Eye (tissue), 1 donor: ENCODE measurements around the gene KCNJ12.
"Not testable (repeated sequence)": the region's sequence is repeated elsewhere in the genome, so short reads cannot be mapped to it uniquely, and the experiment has no call there.

ENCODE experiments used
- DNase-seq: peaks from one replicate; pipeline ENCODE4 v3.0.0-alpha.2; 2015

KCNJ12 gene

DNA sequence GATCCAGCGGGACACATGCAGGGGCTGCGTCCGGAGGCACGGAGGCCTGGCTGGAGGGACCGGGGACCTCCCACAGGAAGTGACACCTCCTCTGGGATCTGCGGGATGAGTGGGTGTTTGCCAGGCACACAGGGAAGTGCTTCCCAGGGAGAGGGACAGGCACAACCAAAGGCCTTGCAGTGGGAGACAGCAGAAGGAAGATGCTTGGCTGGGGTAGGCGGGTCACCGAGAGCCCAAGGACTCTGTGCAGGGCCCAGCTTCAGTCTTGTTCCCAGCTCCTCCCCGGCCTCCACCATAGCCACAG lies 47.0 kb downstream of the KCNJ12 start:
- not testable (repeated sequence) for DNase-seq

- not testable (repeated sequence) for DNase-seq
These were observed 48.5 kb downstream of the KCNJ12 start for GRCh38 chr17:21424697-21425096.

- no peak for DNase-seq
These were observed 49.2 kb downstream of the KCNJ12 start for GRCh38 chr17:21425321-21425720.

GRCh38 chr17:21425736-21426135 lies 49.6 kb downstream of the KCNJ12 start:
- no peak for DNase-seq

- DNase-seq: not testable (repeated sequence)
These were observed 50.1 kb downstream of the KCNJ12 start for GRCh38 chr17:21426246-21426645.

- not testable (repeated sequence) for DNase-seq
These were observed 50.7 kb downstream of the KCNJ12 start for GRCh38 chr17:21426876-21427275.

GRCh38 chr17:21427727-21428126 lies 51.6 kb downstream of the KCNJ12 start:
- not testable (repeated sequence) for DNase-seq

DNA sequence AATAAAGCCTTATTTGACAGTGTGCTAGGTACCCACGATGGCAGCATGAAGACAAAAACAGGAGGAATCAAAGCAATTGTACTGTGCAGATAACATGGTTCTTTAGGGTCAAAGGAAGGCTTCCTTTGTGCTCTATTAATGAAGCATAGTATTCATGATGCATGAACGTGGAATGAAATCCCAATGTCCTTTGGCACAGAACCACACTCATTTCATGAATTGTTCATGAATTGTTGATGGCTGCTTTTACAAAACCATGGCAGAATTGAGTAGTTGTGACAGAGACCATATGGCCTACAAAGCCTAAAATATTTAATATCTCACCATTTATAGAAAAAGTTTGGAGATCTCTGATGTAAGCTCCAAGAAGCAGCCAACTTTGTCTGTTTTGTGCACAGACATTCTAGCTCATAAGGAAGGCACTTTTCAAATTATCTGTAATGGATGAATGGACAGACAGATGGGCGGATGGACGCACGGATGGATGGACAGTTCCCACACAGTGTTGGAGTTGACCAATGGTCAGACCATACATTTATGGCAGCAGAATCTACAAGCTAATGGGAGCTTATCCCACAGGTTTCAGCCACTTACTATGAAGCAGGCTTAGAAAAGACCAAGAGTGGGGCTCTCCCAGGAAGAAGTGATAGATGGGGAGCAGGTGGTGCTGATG lies 52.7 kb downstream of the KCNJ12 start:
- peak; percentile 51 for DNase-seq

DNA sequence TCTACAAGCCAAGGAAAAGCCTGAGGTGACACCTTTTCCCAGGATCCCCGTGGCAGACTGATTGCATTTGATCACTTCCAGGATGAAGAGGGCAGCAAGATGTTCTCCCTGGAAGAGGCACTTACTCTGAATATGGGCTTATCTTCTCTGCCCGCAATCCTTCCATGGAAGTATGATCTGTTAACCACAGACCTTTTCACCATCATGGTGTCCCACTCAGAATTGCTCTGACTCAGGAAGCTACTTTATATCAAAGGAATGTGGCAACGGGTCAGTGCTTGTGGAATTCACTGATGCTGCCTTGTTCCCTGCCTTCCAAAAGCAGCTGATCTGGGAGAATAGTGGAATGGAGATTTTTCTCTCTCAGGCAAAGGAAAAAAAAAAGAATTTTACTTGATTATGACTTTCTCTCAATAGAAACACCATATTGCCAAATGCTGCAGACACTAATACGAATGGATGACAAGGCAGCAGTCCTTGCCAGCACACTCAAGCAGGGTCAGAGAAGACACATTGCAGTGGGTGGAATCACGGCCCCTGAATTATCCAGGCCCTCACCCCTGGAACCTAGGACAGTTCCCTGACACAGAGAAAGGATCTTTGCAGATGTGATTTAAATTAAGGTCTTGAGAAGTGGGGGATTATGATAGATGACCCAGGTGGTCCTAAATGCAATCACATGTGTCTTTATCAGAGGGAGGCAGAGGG lies 53.9 kb downstream of the KCNJ12 start:
- not testable (repeated sequence) for DNase-seq

DNA sequence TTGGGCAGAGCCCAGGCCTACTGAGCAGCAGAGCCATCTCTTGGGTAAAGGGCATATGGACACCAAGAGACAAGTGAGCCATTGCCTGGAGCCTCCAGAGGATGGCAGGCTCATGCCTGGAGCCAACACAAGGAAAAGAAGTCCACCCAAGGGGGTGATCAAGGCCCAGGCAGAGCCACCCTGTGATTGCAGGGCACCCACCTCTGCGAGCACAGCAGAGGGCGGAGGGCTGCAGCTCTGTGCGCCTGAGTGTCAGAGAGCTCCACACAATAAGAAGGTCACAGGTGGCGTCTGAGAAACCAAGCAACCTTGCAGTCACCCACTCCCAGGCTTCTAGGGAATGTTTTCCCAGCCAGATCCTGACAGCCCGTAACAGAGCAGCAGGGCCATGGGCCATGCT lies 57.8 kb downstream of the KCNJ12 start:
- DNase-seq: not testable (repeated sequence)

DNA sequence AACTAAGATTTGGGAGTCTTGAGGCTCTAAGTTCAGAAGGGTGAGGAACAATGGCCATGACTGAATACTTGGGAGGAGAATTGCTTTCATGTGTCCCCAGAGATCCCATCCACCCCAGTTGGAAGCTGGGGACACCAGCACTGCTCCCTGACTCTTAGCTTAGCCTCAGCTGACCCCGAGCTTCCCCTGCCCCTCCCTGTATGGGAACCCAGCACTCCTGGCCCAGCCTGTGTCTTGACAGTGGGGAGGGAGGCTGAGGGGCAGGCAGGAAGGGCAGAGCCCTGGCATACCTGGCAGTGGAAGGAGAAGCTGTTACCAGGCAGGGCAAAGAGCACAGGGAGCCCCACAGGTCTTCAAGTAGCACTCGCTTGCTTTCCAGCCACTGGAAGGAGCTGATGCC lies 58.8 kb downstream of the KCNJ12 start:
- DNase-seq: not testable (repeated sequence)

GRCh38 chr17:21436481-21436880 lies 60.3 kb downstream of the KCNJ12 start:
- not testable (repeated sequence) for DNase-seq

- not testable (repeated sequence) for DNase-seq
These were observed 61.0 kb downstream of the KCNJ12 start for GRCh38 chr17:21436883-21437836.

GRCh38 chr17:21438316-21439014 lies 62.3 kb downstream of the KCNJ12 start:
- DNase-seq: not testable (repeated sequence)

DNA sequence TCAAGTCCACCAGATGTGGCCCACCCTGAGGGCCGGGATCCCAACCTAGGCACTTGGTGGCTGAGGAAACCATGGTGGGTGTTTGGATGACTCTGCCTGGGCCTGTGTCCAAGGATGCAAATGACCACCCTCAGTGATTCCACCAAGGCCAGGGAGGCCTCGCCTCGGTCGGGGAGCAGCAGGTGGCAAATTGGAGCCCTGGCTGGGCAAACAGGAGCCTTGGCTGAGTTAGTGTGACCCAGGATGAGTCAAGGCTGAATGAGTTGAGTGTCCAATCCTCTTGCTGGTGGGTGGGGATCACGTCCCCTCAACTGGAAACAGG lies 62.8 kb downstream of the KCNJ12 start:
- not testable (repeated sequence) for DNase-seq

- DNase-seq: no peak
These were observed 69.0 kb downstream of the KCNJ12 start for GRCh38 chr17:21445091-21445650.

- not testable (repeated sequence) for DNase-seq
These were observed 71.4 kb downstream of the KCNJ12 start for GRCh38 chr17:21447552-21447951.

- not testable (repeated sequence) for DNase-seq
These were observed 73.7 kb downstream of the KCNJ12 start for GRCh38 chr17:21449891-21450290.

DNA sequence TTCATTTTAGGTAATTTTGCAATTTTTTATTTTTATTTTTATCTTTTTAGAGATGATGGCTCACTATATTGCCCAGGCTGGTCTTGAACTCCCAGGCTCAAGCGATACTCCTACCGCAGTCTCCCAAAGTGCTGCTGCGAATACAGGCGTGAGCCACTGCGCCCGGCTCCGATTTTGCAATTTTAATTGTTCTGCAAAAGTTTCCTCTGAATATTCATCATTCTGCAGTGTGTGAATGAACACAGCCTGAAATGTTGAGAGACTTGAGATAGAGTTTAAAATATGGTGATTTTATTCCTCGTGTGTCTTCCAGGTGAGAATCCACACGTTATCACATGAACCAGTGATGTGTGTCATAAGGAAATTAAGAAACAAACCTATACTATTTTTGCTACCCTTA lies 75.8 kb downstream of the KCNJ12 start:
- no peak for DNase-seq

GRCh38 chr17:21452377-21453143 lies 76.4 kb downstream of the KCNJ12 start:
- DNase-seq: peak; percentile 84

DNA sequence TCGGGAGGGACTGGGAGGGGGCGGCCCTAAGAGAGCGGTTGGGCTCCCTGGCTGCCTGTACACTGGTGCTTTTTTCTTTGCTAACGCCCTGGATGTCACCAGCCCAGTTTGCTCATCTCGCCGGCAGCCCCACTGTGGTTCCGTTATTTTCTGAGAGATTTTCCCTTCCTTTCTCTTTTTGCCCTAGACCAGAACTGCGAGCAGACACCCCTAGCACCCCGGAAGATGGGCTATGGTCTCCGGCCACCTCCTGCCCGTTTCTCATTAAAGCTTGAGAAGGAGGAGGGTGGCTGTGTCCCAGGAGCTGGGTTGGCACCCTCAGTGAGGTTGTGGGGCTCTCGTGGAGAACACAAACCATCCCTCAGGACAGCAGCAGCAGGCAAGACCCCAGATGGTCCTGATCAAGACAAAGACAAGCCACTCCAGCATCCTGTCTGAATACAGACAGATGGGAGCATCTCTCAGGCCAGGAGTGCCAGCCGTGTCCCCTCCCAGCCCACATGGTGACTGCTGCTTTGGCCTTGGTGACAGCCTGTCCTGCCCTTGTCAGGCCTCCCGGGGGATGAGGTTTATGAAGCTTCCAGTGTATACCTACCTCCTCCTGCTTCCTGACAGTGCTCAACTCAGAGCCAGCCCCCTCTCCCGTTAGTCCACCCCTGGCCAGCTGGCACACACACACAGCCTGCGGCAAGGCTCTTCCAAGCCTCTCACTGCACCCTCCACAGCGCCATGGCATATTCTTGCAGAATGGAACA lies 77.2 kb downstream of the KCNJ12 start:
- peak; percentile 70 for DNase-seq
